HG03025 (cell line): ENCODE measurements around the gene ADAM8.
"Not testable (repeated sequence)": the region's sequence is repeated elsewhere in the genome, so short reads cannot be mapped to it uniquely, and the experiment has no call there.

Experiments used
- ATAC-seq: cut with Tn5 transposase; IDR thresholded peaks from one replicate; pipeline ENCODE4 v1.9.1; 2021; ENCODE audit warnings: mild to moderate bottlenecking, moderate library complexity; ENCODE audit not compliant: unreplicated experiment, low FRiP score

ADAM8 gene

DNA sequence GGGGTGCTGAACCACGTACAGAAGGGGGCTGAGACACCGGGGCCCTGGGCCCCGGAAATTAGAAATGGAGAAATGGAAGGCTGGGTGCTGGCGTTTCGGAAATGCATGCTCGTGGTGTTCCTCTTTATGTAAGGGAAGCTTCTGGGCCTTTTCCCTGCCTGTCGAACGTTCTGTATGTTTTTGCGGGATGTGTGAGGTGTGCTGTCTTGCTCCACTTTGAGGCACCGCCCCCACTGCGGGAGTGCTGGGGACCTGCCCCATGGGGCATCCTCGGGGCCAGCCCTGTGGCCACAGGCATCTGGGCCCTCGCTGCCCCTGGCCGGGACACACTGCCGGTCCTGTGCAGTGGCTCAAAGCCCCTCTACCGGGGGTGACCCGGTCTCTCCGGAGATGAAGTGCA, 40.7 kb downstream of the ADAM8 start:
- ATAC-seq = no peak

DNA sequence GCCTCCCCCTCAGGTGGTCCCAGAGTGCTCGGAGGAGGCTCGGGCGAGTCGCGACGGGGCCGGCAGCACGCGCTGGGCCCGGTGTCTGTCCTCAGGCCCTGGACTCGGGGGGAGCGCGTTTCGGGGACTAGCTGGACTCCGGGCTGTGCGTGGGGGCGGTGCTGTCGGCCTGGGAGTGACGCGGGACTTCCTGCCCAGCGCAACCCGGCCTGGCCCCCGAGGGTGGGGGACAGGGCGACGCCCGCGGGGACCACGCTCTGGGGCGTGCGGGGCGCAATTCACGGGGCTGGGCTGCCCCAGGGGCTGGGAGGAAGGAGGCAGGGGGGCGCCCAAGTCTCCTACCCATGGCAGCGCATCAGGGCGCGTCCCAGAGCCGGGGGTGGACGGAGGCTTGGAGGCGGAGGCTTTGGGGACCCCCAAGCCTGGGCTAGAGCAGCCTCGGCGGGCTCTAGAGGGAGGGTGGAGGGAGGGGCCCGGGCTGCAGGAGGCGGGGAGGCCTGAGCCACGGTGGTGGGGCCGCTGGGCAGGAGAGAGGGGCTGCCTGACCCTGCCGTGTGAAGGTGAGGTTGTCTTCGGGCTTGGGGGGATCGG, 41.3 kb downstream of the ADAM8 start:
- no peak for ATAC-seq

DNA sequence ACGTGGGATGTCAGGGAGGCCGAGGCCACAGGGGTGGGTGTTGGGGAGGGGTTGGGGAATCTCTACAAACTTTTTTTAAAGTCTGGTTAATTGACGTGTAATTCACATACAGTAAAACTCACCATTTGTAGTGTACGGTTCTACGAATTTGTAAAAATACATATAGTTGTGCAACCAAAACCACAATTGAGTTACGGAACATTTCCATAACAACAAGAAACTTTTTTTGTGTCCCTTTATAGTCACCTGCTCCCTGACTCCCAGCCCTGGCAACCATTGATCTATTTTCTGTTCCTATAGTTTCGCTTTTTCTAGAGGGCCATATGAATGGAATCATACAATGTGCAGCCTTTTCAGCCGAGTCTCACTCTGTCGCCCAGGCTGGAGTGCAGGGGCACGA, 41.9 kb downstream of the ADAM8 start:
- not testable (repeated sequence) for ATAC-seq

DNA sequence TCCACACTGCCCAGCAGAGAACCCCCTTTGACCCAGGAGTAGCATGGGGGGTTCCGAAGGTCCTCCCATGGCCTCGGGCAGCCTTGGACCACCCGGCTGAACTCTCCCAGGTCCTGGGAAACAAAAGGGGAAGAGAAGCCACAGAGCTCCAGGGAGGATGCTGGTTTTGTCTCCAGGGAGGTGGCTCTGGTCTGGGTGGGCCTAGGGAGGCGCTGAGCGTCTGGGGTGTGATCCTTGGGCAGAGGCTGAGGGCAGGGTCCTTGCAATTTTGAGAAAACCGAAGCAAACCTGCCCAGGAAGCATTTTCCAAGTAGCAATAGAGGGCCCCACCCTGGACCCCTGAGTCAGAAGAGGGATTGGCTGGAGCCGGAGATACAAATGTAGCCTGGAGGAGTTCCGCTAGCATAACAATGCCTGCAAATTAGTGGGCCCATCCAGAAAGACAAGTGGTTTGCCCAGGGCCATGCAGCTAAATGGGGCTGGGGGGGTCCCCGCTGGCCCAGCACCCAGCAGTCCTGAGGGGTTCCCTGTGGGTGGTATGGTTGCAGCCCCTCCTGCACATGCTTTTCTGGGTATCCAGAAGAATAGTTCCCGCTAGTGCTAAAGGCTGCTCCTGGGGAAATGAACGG, 44.6 kb downstream of the ADAM8 start:
- ATAC-seq = no peak

DNA sequence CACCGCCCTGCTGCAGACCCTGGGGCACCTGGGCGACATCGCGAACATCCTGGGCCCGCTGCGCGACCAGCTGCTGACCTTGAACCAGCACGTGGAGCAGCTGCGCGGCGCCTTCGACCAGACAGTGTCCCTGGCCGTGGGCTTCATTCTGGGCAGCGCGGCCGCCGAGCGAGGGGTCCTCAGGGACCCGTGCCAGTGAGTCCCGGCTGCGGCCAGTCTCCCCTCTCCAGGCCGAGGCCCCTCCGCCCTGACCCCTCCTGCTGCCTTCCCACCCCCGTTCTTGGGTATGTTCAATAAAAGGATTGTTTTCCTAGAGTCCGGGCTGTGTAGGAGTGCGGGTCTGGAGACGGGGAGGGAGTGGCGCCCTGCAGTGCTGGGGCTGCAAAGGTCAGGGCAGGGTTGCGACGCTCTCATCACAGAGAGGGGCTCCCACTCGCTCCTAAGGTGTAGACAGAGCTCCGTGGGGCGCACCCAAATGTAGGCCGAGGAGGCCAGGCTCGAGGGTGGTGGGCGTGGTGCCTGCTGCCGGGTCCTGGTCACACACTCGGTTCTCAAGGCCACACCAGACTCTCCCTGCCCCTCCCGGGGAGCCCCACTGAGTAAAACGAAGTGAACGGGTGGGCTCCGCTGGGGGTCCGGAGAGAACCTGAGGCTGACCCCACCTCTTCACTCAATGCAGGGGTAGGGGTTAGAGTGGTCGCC, 45.3 kb downstream of the ADAM8 start:
- ATAC-seq = no peak

DNA sequence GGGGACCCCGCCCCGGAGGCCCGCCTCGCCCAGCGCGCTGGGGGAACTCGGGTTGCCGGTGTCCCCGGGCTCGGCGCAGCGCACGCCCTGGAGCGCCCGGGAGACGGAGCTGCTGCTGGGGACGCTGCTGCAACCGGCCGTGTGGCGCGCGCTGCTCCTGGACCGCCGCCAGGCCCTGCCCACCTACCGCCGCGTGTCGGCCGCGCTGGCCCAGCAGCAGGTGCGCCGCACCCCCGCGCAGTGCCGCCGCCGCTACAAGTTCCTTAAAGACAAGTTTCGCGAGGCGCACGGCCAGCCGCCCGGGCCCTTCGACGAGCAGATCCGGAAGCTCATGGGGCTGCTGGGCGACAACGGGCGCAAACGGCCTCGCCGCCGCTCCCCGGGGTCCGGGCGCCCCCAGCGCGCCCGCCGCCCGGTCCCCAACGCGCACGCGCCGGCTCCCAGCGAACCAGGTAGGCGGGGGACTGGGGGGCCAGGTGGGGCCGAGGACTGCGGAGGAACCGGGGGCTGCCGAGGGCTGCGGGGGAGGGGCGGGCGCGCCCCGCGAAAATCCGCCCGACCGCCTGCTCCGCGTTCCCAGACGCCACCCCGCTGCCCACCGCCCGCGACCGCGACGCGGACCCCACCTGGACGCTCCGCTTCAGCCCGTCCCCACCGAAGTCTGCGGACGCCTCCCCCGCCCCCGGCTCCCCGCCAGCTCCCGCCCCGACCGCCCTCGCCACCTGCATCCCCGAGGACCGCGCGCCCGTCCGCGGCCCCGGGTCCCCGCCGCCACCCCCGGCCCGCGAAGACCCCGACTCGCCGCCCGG, 46.1 kb downstream of the ADAM8 start:
- ATAC-seq = no peak

DNA sequence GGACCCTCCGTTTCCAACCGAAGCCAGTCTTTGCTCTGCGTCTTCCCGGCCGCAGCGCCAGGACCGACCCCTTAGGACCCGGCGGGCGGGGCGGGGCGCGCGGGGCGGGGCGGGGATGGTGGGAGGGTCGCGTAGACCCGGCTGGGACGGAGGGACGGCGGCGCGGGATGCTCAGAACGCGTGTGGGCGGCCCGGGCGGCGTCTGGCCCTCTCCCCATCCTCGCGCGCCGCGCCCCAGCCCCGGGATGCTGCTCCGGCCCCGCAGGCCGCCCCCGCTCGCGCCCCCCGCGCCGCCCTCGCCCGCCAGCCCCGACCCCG, 46.7 kb downstream of the ADAM8 start, which contains the start of gene UTF1:
Gene UTF1 (plus strand): TSS at position 174 of the 318 bp plus-strand sequence. CDS start 72 bp downstream, at position 246.
- ATAC-seq = no peak

DNA sequence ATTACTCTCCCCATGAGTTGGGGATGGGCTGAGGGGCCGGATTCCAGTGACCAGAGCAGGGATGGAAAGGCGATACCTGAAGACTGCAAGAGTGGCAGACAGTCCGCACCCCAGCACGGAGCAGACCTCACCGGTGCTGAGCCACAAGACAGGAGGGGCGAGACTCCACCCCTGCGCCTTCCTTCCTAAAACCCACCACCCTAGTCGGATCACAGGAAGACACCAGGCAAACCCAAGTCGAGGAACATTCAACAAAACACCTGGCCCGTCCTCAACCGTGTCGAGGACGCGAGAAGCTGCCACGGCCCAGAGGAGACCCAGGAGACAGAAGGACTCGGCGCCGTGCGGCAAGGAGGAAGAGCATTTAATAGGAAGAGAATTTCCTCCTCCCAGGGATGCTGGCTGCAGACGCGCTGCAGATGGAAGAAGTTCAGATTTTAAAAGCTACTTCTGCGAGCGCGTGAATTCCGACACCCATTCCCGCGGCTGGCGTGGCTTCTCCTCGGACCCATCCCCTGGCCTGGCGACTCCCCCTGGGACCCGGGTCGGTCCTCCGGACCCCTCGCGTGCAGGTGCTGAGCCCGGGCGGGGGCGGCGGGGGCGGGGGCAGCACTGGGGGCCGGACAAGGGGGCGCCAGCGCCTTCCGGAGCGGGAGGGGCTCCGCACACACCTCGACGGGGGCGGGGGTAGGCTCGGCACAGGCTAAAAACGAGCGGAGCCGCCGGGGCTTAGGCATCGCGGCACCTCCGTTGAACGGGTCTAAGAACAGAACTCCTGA, 47.2 kb downstream of the ADAM8 start:
- no peak for ATAC-seq

DNA sequence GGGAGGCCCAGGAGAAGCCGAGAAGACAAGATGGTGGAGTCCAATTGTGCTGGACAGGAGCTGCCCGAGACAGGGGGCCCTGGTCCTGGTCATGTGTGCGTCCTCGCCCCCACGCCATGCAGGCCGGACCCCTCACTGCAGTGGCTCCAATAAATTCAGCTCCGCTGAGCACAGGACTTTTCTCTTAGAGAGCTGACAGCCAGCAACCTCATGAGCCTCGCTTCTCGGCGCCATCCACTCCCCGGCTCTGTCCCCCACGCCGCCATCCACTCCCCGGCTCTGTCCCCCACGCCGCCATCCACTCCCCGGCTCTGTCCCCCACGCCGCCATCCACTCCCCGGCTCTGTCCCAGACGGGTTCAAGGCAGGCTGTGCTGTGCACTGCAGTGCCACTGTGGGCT, 49.4 kb downstream of the ADAM8 start:
- ATAC-seq = no peak

DNA sequence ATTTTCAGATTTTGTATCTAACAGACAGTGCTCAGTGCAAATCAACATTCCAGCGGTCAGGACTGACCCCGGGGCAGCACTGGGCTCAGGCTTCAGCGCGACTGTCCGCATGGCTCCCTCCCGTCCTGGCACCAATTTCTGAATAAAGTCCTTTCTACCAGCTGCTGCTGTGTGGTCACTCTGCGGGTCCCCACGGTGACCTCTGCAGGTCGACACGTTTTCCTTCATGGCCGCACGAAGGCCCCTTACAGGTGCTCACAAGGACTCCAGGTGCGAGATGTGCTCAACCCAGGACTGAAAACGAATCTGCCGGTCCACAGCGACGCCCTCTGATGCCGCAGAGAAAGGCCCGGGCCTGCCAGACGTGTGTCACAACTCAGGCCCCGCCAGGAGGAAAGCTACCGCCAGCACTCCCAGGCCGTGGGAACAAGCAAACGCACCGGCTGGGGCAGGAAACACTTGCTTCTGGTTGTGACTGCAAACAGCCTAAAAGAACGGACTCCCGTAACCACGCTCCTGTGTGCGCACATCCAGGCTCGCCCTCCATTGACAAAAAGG, 50.3 kb downstream of the ADAM8 start:
- no peak for ATAC-seq

DNA sequence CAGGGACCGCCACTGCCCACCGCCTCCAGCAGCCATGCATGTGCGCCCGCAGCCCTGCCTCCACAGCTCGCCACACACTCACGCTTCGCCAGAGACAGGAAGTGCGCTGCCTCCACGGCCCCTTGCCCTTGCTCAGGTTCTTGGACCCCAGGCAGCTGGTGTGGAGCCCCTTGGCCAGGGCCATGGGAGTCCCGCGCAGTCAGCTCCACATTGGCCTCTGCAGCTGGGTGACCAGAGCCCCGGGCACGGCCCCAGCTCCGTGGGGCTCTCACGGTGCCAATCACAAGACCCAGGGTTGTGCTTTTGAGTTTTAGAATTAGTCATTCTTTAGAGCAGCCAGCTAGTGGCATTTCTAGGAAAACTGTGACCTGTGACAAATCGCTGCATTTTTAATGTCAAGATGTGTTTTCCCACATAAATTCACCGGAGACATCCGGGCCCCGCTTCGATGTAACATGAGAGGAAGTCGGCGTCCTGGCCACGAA, 50.9 kb downstream of the ADAM8 start:
- no peak for ATAC-seq

DNA sequence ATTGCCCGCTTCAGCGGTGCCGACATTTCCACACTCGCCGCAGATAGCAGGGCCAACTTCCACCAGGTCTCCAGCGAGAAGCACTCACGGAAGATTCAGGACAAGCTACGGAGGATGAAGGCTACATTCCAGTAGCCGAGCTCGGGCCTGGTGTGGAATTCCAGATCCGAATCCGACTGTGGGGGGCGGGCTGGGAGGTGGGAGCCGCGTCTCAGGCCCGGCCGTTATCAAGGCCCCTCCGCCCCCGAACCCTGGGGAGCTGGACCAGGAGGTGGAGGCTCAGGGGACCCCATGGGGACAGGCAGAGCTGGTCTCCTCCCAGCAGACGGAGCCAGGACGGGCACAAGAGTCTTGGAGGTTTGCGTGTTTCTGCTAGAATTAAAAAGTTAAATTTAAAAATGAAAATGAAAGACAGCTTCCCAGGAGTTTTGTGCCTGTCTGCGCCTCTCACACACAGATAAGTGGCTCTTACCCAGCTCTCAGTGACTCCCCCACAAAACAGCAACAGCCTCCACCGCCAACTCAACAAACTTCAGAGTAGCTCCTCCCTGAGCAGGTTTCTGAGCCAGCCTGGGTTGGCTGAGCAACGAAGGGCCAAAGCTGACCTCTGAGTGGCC, 51.8 kb downstream of the ADAM8 start:
- ATAC-seq = no peak

DNA sequence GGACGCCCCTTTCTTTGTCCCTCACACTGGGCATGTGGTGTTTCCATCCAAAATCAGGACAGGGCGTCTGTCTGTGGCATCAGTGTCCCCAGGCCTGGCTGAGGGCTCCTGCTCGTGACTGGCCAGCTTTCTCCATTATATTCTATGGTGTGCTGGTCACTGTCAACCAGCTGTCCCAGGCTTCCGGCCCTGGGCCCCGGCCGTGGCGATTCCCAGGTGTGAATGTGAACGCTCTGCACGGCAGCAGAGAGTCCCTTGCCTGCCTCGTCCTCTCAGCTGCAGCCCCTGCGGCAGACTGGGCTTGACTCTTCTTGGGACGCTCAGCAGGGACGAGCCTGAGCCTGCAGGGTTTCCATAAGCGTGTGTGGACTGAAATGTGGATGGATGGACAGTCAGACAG, 52.6 kb downstream of the ADAM8 start:
- ATAC-seq = no peak

DNA sequence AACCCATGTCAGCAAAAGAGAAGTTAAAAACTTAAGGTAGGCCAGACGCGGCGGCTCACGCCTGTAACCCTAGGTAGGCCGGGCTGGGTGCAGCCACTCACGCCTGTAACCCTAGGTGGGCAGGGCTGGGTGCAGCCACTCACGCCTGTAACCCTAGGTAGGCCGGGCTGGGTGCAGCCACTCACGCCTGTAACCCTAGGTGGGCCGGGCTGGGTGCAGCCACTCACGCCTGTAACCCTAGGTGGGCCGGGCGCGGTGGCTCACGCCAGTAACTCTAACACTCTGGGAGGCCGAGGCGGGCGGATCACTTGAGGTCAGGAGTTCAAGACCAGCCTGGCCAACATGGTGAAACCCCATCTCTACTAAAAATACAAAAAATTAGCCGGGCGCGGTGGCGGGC, 54.9 kb downstream of the ADAM8 start:
- not testable (repeated sequence) for ATAC-seq

DNA sequence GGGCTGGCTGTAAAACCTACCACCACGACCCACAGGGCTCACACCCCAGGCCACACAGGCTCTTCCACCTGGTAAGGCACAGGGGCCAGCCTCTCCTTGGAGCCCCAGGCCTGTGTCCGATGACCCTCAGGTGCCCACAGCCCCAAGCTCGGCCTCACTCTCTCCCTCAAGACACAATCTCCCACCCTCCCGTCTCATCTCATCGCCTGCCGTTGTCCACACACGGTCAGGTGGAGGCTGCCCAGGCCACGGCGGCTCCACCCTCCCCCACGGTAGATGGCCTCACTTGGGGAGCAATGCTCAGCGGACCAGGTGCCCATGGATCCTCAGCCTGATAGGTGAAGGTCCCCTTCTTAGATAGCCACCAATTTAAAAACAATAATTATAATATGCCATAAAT, 55.3 kb downstream of the ADAM8 start:
- ATAC-seq = no peak

DNA sequence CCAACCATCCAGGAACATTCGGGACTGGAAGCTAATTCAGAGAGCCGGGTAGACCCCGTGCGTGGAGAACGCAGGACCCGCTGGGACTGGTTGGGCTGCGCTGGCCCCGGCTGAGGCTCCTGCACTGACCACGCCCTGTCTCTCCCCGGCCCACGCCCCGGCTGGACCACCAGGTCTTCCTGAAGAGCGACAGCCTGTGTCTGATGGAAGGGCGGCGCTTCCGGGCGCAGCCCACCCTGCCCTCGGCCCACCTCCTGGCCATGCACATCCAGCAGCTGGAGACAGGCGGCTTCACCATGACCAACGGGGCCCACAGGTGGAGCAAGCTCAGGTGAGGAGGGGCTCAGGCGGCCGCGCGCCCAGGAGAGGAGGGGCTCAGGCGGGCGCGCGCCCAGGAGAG, 56.9 kb downstream of the ADAM8 start:
- ATAC-seq = no peak

DNA sequence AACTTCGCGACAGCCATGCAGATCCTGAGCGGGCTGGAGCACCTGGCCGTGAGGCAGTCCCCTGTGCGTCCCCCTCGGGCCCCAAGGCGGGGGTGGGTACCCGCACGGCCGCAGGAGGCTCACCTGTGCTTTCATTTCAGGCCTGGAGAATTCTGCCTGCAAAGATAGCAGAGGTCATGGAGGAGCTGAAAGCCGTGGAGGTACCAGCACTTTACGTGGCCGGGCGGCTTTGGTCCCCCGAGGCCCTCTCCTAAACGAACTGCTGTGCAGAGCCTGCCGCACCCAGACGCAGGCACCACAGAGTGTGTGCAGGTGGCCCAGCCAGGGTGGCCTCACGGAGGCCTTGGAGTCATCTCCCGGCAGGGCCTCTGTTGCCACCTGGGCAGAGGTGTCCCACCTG, 57.8 kb downstream of the ADAM8 start:
- no peak for ATAC-seq

DNA sequence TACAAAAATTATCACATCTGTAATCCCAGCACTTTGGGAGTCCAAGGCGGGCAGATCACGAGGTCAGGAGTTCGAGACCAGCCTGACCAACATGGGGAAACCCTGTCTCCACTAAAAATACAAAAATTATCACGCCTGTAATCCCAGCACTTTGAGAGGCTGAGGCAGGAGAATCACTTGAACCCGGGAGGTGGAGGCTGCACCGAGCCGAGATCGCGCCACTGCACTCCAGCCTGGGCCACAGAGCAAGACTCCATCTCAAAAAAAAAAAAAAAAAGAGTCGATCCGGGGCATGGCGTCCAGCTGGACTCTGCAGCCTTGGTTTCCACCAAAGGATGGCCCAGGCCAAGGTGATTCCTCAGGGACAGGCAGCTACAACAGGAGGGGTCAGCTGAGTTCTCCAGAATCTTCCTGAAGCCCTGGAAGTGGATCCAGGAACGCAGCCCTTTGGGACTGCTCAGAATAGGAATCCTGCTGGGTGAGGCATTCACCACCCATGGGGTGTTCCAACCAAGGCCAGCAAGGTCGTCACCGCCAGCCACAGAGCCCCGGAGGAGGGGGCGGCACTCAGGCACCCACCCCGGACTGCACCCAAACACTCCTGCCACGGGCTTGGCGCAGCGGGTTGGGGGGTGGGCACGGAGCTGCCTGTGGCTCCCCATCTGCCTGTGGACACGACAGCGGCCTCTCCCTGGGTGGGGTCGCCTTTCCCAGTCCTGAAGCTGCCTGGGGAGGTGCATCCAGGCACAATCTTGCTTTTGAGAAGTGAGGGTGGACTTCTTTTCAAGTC, 58.7 kb downstream of the ADAM8 start:
- no peak for ATAC-seq

DNA sequence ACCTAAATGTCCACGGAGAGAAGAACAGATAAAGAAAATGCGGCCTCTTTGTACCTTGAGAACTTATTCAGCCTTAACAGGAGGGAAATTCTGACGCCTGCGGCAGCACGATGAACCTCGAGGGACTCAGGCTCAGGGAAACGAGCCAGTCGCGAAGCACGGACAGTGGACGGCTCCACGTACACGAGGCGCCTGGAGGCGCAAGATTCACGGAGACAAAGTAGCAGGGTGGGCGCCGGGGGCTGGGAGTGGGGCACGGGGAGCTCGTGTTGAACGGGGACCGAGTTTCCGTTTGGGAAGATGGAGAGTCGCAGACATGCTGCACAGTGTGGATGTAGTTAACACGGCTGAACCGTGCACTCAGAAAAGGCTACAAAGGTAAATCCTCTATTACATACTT, 59.9 kb downstream of the ADAM8 start:
- ATAC-seq = no peak
